LNCAP (cell line): ENCODE data around the gene PDCD2L.

ENCODE experiments used
- TF ChIP-seq, protein P1 (sequence below): fragments of 450-650 bp; IDR thresholded peaks from 2 replicates; pipeline ENCODE4 v1.5.1; 2017; ENCODE audit warnings: mild to moderate bottlenecking

PDCD2L gene

DNA sequence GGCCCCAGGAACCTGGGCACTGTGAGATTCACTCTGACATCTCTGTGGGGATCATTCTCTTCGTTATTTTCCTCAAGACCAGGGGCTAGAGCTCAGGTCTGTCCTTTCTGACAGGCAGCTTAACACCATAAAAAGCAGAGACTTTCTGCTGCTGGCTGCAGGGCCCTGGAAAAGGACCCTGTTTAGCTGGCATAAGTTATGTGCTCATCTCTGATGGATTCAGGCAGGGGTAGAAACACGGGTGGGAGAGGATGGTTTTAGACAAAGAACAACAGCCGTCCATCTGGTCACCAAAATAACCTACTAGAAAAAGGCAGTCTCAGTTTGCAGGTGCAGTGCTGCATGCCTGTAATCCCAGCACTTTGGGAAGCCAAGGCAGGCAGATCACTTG lies 41.5 kb upstream of the PDCD2L start:
- TF ChIP-seq, protein P1, sequence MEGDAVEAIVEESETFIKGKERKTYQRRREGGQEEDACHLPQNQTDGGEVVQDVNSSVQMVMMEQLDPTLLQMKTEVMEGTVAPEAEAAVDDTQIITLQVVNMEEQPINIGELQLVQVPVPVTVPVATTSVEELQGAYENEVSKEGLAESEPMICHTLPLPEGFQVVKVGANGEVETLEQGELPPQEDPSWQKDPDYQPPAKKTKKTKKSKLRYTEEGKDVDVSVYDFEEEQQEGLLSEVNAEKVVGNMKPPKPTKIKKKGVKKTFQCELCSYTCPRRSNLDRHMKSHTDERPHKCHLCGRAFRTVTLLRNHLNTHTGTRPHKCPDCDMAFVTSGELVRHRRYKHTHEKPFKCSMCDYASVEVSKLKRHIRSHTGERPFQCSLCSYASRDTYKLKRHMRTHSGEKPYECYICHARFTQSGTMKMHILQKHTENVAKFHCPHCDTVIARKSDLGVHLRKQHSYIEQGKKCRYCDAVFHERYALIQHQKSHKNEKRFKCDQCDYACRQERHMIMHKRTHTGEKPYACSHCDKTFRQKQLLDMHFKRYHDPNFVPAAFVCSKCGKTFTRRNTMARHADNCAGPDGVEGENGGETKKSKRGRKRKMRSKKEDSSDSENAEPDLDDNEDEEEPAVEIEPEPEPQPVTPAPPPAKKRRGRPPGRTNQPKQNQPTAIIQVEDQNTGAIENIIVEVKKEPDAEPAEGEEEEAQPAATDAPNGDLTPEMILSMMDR: no peak

DNA sequence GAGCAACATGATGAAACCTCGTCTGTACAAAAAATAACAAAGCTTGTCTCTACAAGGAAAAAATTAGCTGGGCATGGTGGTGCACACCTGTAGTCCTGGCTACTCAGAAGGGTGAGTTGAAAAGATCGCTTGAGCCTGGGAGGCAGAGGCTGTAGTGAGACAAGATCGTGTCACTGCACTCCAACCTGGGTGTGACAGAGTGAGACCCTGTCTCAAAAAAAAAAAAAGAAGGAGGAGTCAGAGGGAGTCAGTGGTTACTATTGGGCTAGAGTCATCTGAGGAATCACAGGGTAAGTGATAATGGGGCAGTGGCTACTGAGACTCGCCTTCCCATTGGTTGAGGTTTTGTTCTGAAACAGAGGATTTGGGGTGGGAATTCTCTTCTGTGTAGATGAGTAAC lies 41.1 kb upstream of the PDCD2L start:
- TF ChIP-seq, protein P1: no peak

DNA sequence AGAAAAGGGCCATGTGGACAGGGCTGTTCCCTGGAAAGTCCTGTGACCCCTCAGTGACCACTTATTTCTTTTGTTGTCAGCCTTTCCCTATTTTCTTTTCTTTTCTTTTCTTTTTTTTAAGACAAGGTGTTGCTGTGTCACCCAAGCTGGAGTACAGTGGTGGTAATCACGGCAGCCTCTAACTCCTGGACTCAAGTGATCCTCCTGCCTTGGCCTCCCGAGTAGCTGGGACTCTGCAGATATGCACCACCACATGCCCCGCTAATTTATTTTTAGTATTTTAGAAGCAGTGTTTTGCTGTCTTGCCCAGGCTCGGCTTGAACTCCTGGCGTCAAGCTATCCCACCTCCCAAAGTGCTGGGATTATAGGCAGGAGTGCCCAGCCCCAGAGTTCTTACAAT lies 40.3 kb upstream of the PDCD2L start:
- TF ChIP-seq, protein P1: no peak

DNA sequence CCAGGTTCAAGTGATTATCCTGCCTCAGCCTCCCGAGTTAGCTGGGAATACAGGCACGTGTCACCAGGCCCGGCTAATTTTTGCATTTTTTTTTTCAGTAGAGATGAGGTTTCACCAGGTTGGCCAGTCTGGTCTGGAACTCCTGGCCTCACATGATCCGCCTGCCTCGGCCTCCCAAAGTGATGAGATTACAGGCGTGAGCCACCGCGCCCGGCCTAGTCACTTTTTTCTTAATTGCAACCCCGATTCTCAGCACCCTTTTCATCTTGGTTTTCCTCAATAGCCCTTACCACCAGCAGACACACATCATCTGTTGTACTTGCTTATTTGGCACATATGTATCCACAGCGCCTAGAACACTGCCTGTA lies 39.8 kb upstream of the PDCD2L start:
- TF ChIP-seq, protein P1: no peak

DNA sequence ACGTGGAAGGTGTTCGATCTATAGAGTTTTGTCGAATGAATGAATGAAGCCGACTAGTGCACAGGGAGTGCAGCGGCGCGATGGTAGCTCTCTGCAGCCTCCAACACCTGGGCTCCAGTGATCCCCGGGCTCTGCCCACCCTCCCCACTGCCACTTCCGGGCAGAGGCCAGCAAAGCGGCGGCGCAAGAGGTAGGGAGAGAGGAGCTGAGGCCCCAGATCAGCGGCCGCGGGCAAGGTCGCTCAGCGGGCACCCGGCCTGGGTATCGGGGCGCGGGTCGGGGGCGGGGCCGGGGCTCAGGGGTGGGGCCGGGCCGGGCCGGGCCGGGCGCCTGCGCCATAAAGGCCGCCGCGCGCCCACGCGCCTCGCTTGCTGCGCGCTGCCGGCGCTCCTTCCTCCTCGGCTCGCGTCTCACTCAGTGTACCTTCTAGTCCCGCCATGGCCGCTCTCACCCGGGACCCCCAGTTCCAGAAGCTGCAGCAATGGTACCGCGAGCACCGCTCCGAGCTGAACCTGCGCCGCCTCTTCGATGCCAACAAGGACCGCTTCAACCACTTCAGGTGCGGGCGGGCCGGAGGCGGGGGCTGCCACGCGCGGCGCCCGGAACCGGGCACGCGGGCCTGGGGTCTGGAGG lies 39.3 kb upstream of the PDCD2L start, which contains the start of gene GPI:
GPI (plus strand) TSS at position 367 of the 633 bp plus-strand sequence; CDS start at position 438, 71 bp downstream.
- TF ChIP-seq, protein P1: no peak

DNA sequence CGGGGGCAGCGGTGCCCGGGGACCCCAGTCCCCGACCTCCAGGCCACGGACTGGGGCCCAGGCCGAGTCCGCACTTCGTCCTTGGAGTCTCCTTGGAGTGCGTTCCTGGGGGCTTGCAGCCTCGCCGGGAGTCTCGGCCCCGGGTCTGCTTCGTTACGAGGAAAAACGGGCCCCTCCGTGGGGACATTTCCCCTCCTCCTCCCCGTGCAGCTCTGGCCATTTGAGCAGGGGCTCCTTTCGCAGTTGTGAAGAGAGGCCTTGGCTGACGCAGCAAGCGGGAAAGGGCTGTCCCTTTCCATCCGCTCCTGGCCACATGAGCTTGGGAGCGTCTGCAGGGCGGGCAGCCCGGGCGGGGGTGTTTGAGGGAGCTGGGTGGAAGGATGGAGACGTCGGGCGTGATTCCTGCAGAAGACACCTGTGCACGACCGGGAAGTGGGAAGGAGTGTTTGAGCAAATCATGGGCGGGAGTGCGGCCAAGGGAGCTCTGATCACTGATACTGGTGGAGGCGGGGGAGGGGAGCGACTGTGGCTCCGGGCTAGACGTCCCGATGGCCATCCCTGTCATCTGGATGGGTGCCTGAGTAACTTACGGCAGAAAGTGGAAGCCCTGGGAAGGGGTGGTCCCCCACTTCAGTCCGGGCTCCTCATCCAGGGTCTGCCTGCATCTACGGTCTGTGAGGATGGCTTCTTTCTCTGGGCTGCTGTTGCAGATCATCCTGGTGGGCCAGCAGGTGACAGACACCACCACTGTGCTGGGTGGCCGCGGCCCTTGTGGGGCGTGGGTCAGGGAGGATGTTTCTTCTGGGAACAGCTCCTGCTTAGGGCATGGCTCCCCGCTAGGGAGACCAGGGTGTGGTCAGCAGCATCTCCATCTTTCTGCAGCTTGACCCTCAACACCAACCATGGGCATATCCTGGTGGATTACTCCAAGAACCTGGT lies 38.5 kb upstream of the PDCD2L start:
- TF ChIP-seq, protein P1: no peak

DNA sequence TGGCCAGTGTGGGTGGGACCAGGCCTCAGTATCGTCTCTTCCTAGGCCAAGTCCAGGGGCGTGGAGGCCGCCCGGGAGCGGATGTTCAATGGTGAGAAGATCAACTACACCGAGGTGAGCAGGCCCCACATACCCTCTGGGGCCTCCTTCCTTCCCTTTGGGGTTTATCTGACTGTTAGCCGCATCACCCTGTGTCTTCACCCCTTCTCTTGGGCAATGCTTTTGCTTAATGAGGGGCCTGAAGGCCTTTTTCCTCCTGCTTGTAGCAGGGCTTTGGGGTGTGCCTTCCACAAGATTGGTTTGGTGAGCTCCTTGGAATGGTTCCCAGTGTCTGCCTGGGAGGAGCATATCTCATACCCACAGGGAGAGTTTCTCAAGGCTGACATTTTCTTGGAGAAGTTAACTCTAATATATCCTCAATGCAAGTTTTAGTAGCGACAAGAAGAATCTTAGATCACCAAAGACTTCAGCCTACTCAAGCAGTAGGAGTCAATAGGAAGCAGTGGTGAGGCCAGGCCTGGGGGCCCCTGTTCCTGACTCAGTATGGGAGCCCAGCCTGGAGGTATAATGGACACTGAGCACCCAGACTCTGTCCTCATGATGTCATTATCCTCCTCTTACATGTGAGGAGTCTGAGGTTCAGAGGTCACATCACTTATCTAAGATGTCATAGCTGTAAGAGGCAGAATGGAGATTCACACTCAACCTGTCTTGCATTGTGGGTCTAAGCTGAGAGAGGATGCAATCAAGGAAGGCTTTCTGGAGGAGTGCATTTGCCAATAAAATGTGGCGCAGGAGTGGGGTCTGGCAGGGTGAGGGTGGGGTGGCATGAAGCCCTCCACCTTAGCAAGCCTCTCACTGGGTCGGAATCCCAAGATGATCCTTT lies 37.2 kb upstream of the PDCD2L start:
- TF ChIP-seq, protein P1: no peak
